Measurements from ENCODE around the gene LAMA5. TPM values are rescaled to one million over a fixed set of nuclear protein-coding genes. Genes with fewer than 3 reads are reported as not detected.

LAMA5 gene
- total and polyA plus RNA-seq, 9 donors, result 4.7 to 115 (median 42.2) TPM

DNA sequence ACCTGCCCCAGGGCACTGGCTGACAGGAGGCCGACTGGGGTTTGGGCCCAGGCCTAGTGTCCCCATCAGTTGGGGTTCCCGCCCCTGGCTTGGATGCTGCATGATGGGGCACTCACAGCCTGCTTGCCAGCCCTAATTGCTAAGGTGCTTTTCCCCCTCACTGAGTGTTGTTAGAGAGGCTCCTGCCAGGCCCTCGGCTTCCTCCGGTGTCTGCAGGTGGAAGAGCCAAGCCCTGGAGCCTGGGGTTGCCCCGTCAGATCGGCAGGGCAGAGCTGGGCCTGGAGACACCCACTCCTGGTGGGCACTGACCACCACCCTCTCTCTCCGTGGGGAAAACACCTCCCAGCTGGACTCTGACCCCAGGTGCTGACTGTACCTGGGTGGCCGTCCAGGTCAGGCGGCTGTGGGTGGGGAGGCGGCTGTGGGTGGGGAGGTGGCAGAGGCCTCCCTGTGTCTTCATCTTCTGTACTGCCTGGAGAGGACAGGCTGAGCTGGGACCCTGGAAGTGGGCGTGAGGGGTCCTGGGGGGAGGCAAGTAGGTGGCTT lies 46.0 kb upstream of the LAMA5 start:
- TF ChIP-seq CTCF (IDR thresholded peaks at IDR 0.05), result no peak
- no peak for TF ChIP-seq EP300 (IDR thresholded peaks at IDR 0.05)
- TF ChIP-seq POLR2A (IDR thresholded peaks at IDR 0.05), result no peak
- intact Hi-C loops (cut with DNase I), result loop anchor here in 1 of 4 donors (10.0 kb wide), 1 partner anchor 792 kb away; no protein-coding TSS in a partner anchor
- no peak for DNase-seq
- no peak overlapping the region for H3K27ac ChIP-seq
- no peaks in the 10 kb centered on the region for H3K27me3 ChIP-seq
- H3K4me3 ChIP-seq, result no peak overlapping the region
- peaks cover 1% of the 10 kb centered on the region for H3K4me1 ChIP-seq (ENCODE audit: insufficient read depth)
- no peaks in the 10 kb centered on the region for H3K36me3 ChIP-seq
- no peaks in the 10 kb centered on the region for H3K9me3 ChIP-seq
- 83 to 91% (median 88%) methylated on average over 11 of the region's 11 CpGs for WGBS, 3 donors

- WGBS, 3 donors, result 76 to 83% (median 78%) methylated on average over 21 to 22 of the region's 22 CpGs
- intact Hi-C loops (cut with DNase I), result loop anchor here in 1 of 4 donors (10.0 kb wide), 1 partner anchor 792 kb away; no protein-coding TSS in a partner anchor
- TF ChIP-seq CTCF (IDR thresholded peaks at IDR 0.05) (no peak), EP300 (IDR thresholded peaks at IDR 0.05) (no peak), POLR2A (IDR thresholded peaks at IDR 0.05) (no peak)
These were observed 45.3 kb upstream of the LAMA5 start for GRCh38 chr20:62412194-62413024.

DNA sequence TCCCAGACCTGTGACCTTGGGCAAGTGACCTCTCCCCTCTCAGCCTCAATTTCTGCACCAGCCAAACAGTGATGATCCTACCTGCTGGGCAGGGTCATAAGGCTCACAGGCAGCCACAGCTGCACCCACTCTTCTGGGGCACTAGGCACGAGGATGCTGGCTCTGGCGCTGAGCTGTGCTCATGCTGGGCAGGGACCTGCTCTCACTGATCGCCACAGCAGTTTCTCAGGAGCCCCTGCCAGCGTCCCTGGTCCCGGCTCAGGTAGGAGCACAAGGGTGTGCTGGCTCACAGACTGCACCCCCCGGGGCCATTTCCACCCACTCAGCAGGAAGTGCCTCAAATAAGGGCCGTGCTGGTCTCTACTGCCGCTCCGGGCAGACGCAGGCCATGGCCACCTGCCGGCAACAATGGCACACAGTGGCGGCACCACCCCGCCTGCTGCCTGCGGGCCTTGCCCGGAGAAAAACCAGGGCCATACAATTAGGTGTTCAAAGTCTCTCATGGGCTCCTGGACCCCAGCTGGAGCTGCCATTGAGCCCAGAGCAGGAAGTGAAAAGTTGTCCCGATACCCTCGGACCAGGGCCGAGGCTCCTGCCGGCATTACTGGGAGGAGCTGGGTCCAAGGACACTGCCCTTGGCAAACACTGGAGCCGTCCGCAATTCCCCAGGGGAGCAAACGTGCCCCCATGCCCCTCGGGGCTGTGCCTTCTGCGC lies 44.5 kb upstream of the LAMA5 start:
- Histone ChIP-seq H3K4me3 (no peak overlapping the region), H3K27ac (no peak overlapping the region), H3K9me3 (no peaks in the 10 kb centered on the region), H3K27me3 (no peaks in the 10 kb centered on the region), H3K36me3 (no peaks in the 10 kb centered on the region), H3K4me1 (ENCODE audit: insufficient read depth) (peaks cover 5% of the 10 kb centered on the region)
- intact Hi-C loops (cut with DNase I), result loop anchor here in 1 of 4 donors (10.0 kb wide), 1 partner anchor 793 kb away; no protein-coding TSS in a partner anchor
- WGBS, 3 donors, result 66 to 80% (median 67%) methylated on average over 23 to 24 of the region's 24 CpGs
- TF ChIP-seq POLR2A (IDR thresholded peaks at IDR 0.05) (no peak), EP300 (IDR thresholded peaks at IDR 0.05) (no peak), CTCF (IDR thresholded peaks at IDR 0.05) (no peak)
- DNase-seq, result no peak

More at GRCh38 chr20:62412194-62413024, 45.3 kb upstream of the LAMA5 start:
- DNase-seq, result no peak
- Histone ChIP-seq H3K27ac (no peak overlapping the region), H3K9me3 (no peaks in the 10 kb centered on the region), H3K27me3 (no peaks in the 10 kb centered on the region), H3K4me3 (no peak overlapping the region), H3K36me3 (no peaks in the 10 kb centered on the region), H3K4me1 (ENCODE audit: insufficient read depth) (peaks cover 4% of the 10 kb centered on the region)

DNA sequence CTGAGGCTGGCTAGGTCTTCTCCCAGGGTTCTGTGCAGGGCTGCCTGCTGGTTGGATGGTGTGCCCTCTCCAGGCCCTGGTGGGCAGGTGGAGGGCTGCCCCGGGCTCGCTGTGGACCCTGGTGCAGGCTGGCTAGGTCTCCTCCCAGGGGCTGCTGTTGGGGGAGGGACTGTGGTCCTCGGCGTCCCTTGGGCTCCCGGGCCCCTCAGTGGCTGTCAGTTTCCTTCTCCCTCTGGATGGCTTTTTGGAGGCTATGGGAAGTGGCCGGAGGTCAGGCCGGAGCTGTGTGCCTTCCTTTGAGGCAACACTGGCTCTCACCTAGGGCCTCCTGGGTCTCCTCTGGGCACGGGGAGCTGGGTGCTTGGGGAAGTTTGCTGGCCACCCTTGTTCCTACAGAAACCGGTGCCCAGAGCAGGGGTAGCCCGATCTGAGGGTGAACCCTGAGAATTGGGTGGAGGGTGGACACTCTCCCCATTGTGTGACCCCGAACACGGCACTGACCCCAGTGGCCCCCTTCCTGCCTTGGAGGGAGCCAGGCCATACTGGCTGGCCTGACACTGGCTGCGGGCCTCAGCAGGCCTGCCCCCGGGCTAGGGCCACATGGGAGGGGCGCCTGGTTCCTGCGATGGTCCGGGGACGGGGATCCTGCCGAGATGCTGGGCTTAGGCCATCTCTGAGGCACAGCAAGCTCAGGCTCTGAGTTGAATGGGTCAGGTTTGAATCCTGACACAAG lies 43.8 kb upstream of the LAMA5 start:
- WGBS, 3 donors, result 76 to 92% (median 80%) methylated on average over 8 to 19 of the region's 19 CpGs
- Histone ChIP-seq H3K4me1 (ENCODE audit: insufficient read depth) (peaks cover 8% of the 10 kb centered on the region), H3K4me3 (no peak overlapping the region), H3K9me3 (no peaks in the 10 kb centered on the region), H3K36me3 (no peaks in the 10 kb centered on the region), H3K27me3 (no peaks in the 10 kb centered on the region), H3K27ac (no peak overlapping the region)
- no peak for DNase-seq
- TF ChIP-seq EP300 (IDR thresholded peaks at IDR 0.05) (no peak), CTCF (IDR thresholded peaks at IDR 0.05) (no peak)
- intact Hi-C loops (cut with DNase I), result loop anchor here in 1 of 4 donors (10.0 kb wide), 1 partner anchor 794 kb away; no protein-coding TSS in a partner anchor

All from ovary (tissue), 9 donors.